ENCODE data around the gene PSAP. TPM values are rescaled to one million over a fixed set of nuclear protein-coding genes. Genes with fewer than 3 reads are reported as not detected.
A peak's percentile ranks its signal among the peaks of the same experiment; 100 is the strongest.

PSAP gene
- total RNA-seq, 2 experiments from 2014 or later, result 112 to 113 TPM

- H3K4me3 Mint-ChIP-seq, result no peak overlapping the region
- ChIA-PET CTCF (interaction anchor here (1.5 kb wide), 1 partner anchor 26 kb away, joined by 4 read pairs; the partner anchor contains the start of gene VSIR), POLR2A (interaction anchor here (0.7 kb wide), 1 partner anchor 11 kb away, joined by 3 read pairs; no protein-coding TSS in a partner anchor)
- no peak overlapping the region for H3K27ac Mint-ChIP-seq
- no peaks in the 10 kb centered on the region for H3K9me3 Mint-ChIP-seq (ENCODE audit: insufficient read depth)
- no peak for ATAC-seq
- H3K36me3 Mint-ChIP-seq (ENCODE audit: low read depth), result no peaks in the 10 kb centered on the region
- H3K4me1 Mint-ChIP-seq (ENCODE audit: low read depth), result peaks cover 28% of the 10 kb centered on the region
- no peak for DNase-seq
- peaks cover 3% of the 10 kb centered on the region for H3K27me3 Mint-ChIP-seq (ENCODE audit: low read depth)
Measured at GRCh38 chr10:71799608-71800453, 51.2 kb downstream of the PSAP start.

DNA sequence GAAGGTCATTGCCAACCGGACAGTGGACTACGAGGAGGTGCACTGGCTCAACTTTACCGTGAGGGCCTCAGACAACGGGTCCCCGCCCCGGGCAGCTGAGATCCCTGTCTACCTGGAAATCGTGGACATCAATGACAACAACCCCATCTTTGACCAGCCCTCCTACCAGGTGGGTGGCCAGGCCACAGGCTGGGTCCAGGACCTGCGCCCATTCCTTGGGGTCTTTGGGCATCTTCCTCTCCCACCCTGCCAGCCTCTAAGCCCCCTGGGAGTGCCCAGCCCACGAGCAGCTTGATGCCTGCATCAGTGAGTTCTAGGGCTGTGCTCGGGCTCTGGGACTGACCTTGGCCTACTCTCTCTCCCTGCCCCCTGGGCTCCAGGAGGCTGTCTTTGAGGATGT lies 51.9 kb downstream of the PSAP start:
- POLR2A ChIA-PET, result no interaction called here
- ATAC-seq, result no peak

DNA sequence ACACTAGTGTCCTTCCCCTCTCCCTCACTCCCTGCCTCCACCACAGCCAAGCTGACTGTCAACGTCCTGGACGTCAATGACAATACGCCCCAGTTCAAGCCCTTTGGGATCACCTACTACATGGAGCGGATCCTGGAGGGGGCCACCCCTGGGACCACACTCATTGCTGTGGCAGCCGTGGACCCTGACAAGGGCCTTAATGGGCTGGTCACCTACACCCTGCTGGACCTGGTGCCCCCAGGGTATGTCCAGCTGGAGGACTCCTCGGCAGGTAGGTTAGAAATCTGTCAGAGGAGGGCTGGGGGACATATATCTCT lies 52.8 kb downstream of the PSAP start:
- H3K27me3 Mint-ChIP-seq (ENCODE audit: low read depth), result no peaks in the 10 kb centered on the region
- no peak overlapping the region for H3K4me3 Mint-ChIP-seq
- CTCF ChIA-PET, result interaction anchor here (1.3 kb wide), 1 partner anchor 24 kb away, joined by 3 read pairs; no protein-coding TSS in a partner anchor
- peaks cover 26% of the 10 kb centered on the region for H3K4me1 Mint-ChIP-seq (ENCODE audit: low read depth)
- POLR2A ChIA-PET, result no interaction called here
- H3K9me3 Mint-ChIP-seq (ENCODE audit: insufficient read depth), result no peaks in the 10 kb centered on the region
- H3K36me3 Mint-ChIP-seq (ENCODE audit: low read depth), result no peaks in the 10 kb centered on the region
- no peak for ATAC-seq
- H3K27ac Mint-ChIP-seq, result peak overlapping the region; percentile 80
- DNase-seq, result no peak

More for the DNA sequence above, 51.9 kb downstream of the PSAP start:
- H3K4me1 Mint-ChIP-seq (ENCODE audit: low read depth), result peaks cover 26% of the 10 kb centered on the region
- H3K4me3 Mint-ChIP-seq, result no peak overlapping the region
- CTCF ChIA-PET, result no interaction called here
- H3K9me3 Mint-ChIP-seq (ENCODE audit: insufficient read depth), result no peaks in the 10 kb centered on the region
- H3K36me3 Mint-ChIP-seq (ENCODE audit: low read depth), result no peaks in the 10 kb centered on the region
- H3K27ac Mint-ChIP-seq, result no peak overlapping the region
- H3K27me3 Mint-ChIP-seq (ENCODE audit: low read depth), result no peaks in the 10 kb centered on the region
- DNase-seq, result no peak

DNA sequence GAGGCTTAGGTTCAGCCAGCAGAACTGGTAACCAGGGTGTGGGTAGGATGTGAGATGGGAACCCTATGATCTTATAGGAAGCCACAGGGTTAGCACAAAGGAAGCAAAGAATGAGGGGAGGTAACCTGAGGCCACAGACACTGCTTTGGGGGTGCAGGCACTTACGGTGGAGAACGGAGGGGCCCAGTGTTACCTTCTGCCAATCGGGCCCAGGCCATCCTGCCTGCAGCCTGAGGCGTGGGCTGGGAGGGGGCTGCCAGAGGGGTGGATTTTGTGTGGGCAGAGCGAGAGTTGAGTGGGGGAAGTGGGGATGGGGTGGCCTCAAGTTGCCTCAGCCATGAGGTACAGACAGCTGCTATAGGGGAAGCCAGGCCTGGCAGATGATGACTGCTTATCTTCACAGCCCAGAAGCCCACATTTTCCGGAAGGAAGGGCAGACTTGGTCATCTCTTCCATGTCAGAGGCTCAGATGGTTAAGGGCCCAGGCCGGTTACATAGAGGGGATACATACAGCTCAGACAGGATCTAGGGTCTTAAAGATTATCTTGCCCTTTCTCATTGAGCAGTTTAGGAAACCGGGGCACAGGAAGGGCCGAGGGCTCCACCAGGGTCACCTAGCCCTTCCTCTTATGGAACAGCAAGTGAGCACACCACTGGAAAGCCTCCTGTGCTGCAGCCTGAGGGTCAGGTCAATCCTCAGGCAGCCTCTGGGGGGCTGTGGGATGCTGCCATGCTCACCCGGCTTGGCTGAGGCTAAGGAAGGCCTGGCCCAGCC lies 53.3 kb downstream of the PSAP start:
- ATAC-seq (peak; percentile 84), DNase-seq (peak; percentile 53)
- CTCF ChIA-PET, result interaction anchor here (0.7 to 1.3 kb wide), 2 partner anchors 24 to 101 kb away, joined by 3 read pairs; no protein-coding TSS in a partner anchor
- Mint-ChIP-seq H3K9me3 (ENCODE audit: insufficient read depth) (no peaks in the 10 kb centered on the region), H3K27ac (peak overlapping the region; percentile 80), H3K4me1 (ENCODE audit: low read depth) (peaks cover 26% of the 10 kb centered on the region), H3K27me3 (ENCODE audit: low read depth) (no peaks in the 10 kb centered on the region), H3K4me3 (peak overlapping the region; percentile 36), H3K36me3 (ENCODE audit: low read depth) (no peaks in the 10 kb centered on the region)
- POLR2A ChIA-PET, result no interaction called here

- Mint-ChIP-seq H3K36me3 (ENCODE audit: low read depth) (no peaks in the 10 kb centered on the region), H3K4me1 (ENCODE audit: low read depth) (peaks cover 26% of the 10 kb centered on the region), H3K4me3 (peak overlapping the region; percentile 36), H3K9me3 (ENCODE audit: insufficient read depth) (no peaks in the 10 kb centered on the region), H3K27me3 (ENCODE audit: low read depth) (no peaks in the 10 kb centered on the region), H3K27ac (peak overlapping the region; percentile 80)
- ChIA-PET POLR2A (no interaction called here), CTCF (interaction anchor here (0.7 kb wide), 1 partner anchor 100 kb away, joined by 3 read pairs; no protein-coding TSS in a partner anchor)
- ATAC-seq (peak; percentile 27), DNase-seq (peak; percentile 39)
Measured at GRCh38 chr10:71796749-71797405, 54.2 kb downstream of the PSAP start.

DNA sequence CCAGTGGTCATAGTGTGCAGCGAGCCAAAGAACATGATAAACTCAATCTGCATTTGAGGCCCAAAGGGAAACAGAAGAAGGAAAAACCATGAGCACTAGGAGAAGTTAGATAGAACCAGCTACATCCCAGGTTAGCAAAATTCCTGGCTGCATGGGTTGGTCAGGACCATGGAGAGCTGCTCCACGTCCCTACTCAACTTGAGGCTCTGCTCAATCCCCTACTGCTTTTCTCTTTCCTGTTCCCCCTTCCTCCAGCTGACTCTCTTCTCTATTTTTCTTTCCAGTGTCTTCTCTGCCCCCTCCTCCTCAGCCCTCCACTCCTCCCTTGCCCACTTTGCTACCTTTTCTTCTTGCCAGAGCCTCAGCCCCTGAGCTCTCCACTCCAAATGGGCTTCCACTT lies 55.8 kb downstream of the PSAP start:
- ChIA-PET CTCF (no interaction called here), POLR2A (no interaction called here)
- Mint-ChIP-seq H3K27me3 (ENCODE audit: low read depth) (no peaks in the 10 kb centered on the region), H3K4me1 (ENCODE audit: low read depth) (peaks cover 36% of the 10 kb centered on the region), H3K36me3 (ENCODE audit: low read depth) (no peaks in the 10 kb centered on the region), H3K9me3 (ENCODE audit: insufficient read depth) (no peaks in the 10 kb centered on the region), H3K4me3 (no peak overlapping the region), H3K27ac (no peak overlapping the region)
- ATAC-seq (no peak), DNase-seq (peak; percentile 54)

DNA sequence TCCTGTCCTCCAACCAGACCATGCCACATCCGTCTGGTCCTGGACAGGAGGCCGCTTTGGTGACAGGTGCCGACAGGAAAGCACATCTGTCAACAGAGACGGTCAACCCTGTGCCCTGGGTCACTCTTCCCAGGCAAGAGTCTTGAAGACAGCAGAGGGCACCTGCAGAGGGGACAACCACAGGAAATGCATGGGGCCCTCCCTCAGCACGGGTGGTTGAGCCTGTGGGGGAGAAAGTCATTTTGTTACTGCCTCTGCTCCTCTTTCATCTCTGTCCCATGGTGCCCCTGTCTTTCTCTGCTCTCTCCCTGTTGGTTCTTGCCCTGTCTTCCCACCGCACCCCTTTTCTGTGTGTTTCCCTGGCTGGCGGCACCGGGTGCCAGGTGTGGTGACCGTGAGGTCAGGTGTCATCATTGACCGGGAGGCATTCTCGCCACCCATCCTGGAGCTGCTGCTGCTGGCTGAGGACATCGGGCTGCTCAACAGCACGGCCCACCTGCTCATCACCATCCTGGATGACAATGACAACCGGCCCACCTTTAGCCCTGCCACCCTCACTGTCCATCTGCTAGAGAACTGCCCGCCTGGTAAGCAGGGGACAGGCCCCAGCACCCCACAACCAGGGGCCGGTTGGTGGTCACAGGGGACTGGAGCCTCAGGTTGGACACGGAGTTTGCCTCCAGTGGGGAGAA lies 60.2 kb downstream of the PSAP start:
- no peaks in the 10 kb centered on the region for H3K9me3 Mint-ChIP-seq (ENCODE audit: insufficient read depth)
- H3K27me3 Mint-ChIP-seq (ENCODE audit: low read depth), result peaks cover 2% of the 10 kb centered on the region
- H3K4me1 Mint-ChIP-seq (ENCODE audit: low read depth), result peaks cover 20% of the 10 kb centered on the region
- DNase-seq (peak; percentile 57), ATAC-seq (peak; percentile 65)
- H3K36me3 Mint-ChIP-seq (ENCODE audit: low read depth), result no peaks in the 10 kb centered on the region
- ChIA-PET POLR2A (interaction anchor here (0.6 kb wide), 1 partner anchor 14 kb away, joined by 3 read pairs; no protein-coding TSS in a partner anchor), CTCF (interaction anchor here (1.4 kb wide), 1 partner anchor 83 kb away, joined by 4 read pairs; no protein-coding TSS in a partner anchor)
- H3K27ac Mint-ChIP-seq, result peak overlapping the region; percentile 74
- H3K4me3 Mint-ChIP-seq, result peak overlapping the region; percentile 48

DNA sequence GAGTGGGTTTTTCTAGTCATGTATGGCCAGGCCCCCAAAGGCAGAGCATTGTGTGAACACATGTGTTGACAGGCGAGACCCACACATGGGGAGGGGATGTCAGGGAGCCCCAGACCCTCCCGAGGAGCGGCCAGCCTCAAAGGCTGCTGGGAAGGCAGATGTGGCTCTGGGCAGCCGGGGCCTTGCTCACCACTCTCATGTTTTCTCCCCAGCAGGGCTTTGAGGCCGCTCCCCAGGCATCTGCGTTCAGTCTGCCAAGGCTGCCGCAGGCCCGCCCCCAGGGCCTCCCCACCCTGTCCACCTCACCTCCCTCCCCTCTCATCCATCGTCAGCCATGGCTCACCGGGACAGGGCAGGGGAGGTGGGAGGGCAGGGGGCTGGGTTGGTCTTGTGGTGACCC lies 61.2 kb downstream of the PSAP start:
- ChIA-PET CTCF (no interaction called here), POLR2A (no interaction called here)
- DNase-seq (no peak), ATAC-seq (no peak)
- no peaks in the 10 kb centered on the region for H3K36me3 Mint-ChIP-seq (ENCODE audit: low read depth)
- no peaks in the 10 kb centered on the region for H3K9me3 Mint-ChIP-seq (ENCODE audit: insufficient read depth)
- no peak overlapping the region for H3K4me3 Mint-ChIP-seq
- peaks cover 2% of the 10 kb centered on the region for H3K27me3 Mint-ChIP-seq (ENCODE audit: low read depth)
- peak overlapping the region; percentile 48 for H3K27ac Mint-ChIP-seq
- H3K4me1 Mint-ChIP-seq (ENCODE audit: low read depth), result peaks cover 16% of the 10 kb centered on the region

GRCh38 chr10:71788954-71789353 lies 62.1 kb downstream of the PSAP start:
- Mint-ChIP-seq H3K9me3 (ENCODE audit: insufficient read depth) (no peaks in the 10 kb centered on the region), H3K4me3 (no peak overlapping the region), H3K4me1 (ENCODE audit: low read depth) (peaks cover 16% of the 10 kb centered on the region), H3K36me3 (ENCODE audit: low read depth) (no peaks in the 10 kb centered on the region), H3K27me3 (ENCODE audit: low read depth) (peaks cover 6% of the 10 kb centered on the region), H3K27ac (no peak overlapping the region)
- ChIA-PET POLR2A (interaction anchor here (0.6 kb wide), 1 partner anchor 11 kb away, joined by 3 read pairs; no protein-coding TSS in a partner anchor), CTCF (no interaction called here)
- no peak for ATAC-seq
- DNase-seq, result no peak

DNA sequence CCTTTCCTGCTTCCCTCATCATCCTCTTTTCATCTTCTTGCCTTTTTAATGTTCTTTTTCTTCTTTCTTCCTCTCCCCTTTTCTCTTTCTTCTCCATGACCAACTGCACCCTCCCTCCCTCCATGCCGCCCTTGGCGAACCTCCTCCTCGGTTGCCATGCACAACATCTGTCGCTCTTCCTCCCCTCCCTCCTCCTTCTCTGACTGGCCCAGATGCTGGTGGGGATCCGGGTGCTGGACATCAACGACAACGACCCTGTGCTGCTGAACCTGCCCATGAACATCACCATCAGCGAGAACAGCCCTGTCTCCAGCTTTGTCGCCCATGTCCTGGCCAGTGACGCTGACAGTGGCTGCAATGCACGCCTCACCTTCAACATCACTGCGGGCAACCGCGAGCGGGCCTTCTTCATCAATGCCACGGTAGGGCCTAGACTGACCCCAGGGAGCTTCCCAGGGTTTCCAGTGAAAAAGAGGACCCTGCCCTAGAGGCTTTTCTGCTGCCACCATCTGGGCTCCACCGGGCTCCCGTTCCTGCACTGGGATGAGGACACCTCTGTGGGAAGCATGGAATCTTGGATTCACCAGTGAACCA lies 66.3 kb downstream of the PSAP start:
- peaks cover 33% of the 10 kb centered on the region for H3K4me1 Mint-ChIP-seq (ENCODE audit: low read depth)
- ChIA-PET CTCF (interaction anchor here (0.6 kb wide), 1 partner anchor 82 kb away, joined by 3 read pairs; no protein-coding TSS in a partner anchor), POLR2A (interaction anchor here (1.1 kb wide), 1 partner anchor 8 kb away, joined by 3 read pairs; no protein-coding TSS in a partner anchor)
- no peak overlapping the region for H3K4me3 Mint-ChIP-seq
- no peak for DNase-seq
- H3K27ac Mint-ChIP-seq, result peak overlapping the region; percentile 33
- no peak for ATAC-seq
- H3K27me3 Mint-ChIP-seq (ENCODE audit: low read depth), result peaks cover 6% of the 10 kb centered on the region
- H3K36me3 Mint-ChIP-seq (ENCODE audit: low read depth), result peaks cover 2% of the 10 kb centered on the region
- H3K9me3 Mint-ChIP-seq (ENCODE audit: insufficient read depth), result no peaks in the 10 kb centered on the region

Measured in activated CD8-positive, alpha-beta T cell treated with anti-CD3 and anti-CD28 coated beads, Interleukin-2, amount 10 ng/mL, durations not matched to agents 7 days and 5 days (primary cell).